ENCODE measurements around the gene GPA33. TPM values are rescaled to one million over a fixed set of nuclear protein-coding genes. Genes with fewer than 3 reads are reported as not detected.

Gene GPA33
- total and polyA plus RNA-seq, 10 donors: 0.07 to 1.4 (median 0.79) TPM

GRCh38 chr1:167057241-167057688, 32.9 kb downstream of the GPA33 start:
- TF ChIP-seq CTCF (IDR thresholded peaks at IDR 0.05 in 8 of 11, conservative IDR thresholded peaks at IDR 0.05 in 3 of 11) (peak in 3 of 11 experiments; percentile 13 to 16 (median 14)), POLR2A (IDR thresholded peaks at IDR 0.05) (no peak)
- Histone ChIP-seq H3K27me3 (replicated peaks in 1 of 7) (no peaks in the 10 kb centered on the region), H3K36me3 (no peaks in the 10 kb centered on the region), H3K27ac (no peak overlapping the region), H3K4me1 (peaks cover 0 to 9% (median 4%) of the 10 kb centered on the region in 6 donors), H3K9me3 (no peaks in the 10 kb centered on the region), H3K4me3 (no peak overlapping the region)
- no peak for DNase-seq
- intact Hi-C loops (cut with DNase I; ENCODE audit: low total_unique reads): no loop called here
- 42 to 74% (median 51%) methylated on average over 3 to 6 of the region's 6 CpGs for WGBS, 5 donors

- H3K36me3 ChIP-seq: no peaks in the 10 kb centered on the region
- no peak overlapping the region for H3K27ac ChIP-seq
- 54 to 81% (median 64%) methylated on average over 10 of the region's 10 CpGs for WGBS, 5 donors
- intact Hi-C loops (cut with DNase I; ENCODE audit: low total_unique reads): no loop called here
- no peaks in the 10 kb centered on the region for H3K27me3 ChIP-seq (replicated peaks in 1 of 7)
- H3K4me3 ChIP-seq: no peak overlapping the region
- TF ChIP-seq CTCF (IDR thresholded peaks at IDR 0.05 in 8 of 11, conservative IDR thresholded peaks at IDR 0.05 in 3 of 11) (no peak), POLR2AphosphoS5 (IDR thresholded peaks at IDR 0.05) (no peak), POLR2A (IDR thresholded peaks at IDR 0.05) (no peak)
- H3K9me3 ChIP-seq: no peaks in the 10 kb centered on the region
- H3K4me1 ChIP-seq: peaks cover 0 to 9% (median 4%) of the 10 kb centered on the region in 6 donors
- no peak for DNase-seq
Observed at GRCh38 chr1:167056529-167057231, 33.5 kb downstream of the GPA33 start.

GRCh38 chr1:167054946-167055630, 35.1 kb downstream of the GPA33 start:
- Histone ChIP-seq H3K9me3 (no peaks in the 10 kb centered on the region), H3K4me1 (peaks cover 0 to 9% (median 4%) of the 10 kb centered on the region in 6 donors), H3K27me3 (replicated peaks in 1 of 7) (no peaks in the 10 kb centered on the region), H3K27ac (no peak overlapping the region), H3K36me3 (no peaks in the 10 kb centered on the region), H3K4me3 (no peak overlapping the region)
- DNase-seq: no peak
- WGBS, 5 donors: 69 to 76% (median 73%) methylated on average over 9 to 14 of the region's 14 CpGs
- TF ChIP-seq POLR2AphosphoS5 (IDR thresholded peaks at IDR 0.05) (no peak), CTCF (IDR thresholded peaks at IDR 0.05 in 8 of 11, conservative IDR thresholded peaks at IDR 0.05 in 3 of 11) (no peak), POLR2A (IDR thresholded peaks at IDR 0.05) (no peak)
- intact Hi-C loops (cut with DNase I; ENCODE audit: low total_unique reads): no loop called here

- no peak for TF ChIP-seq POLR2AphosphoS5 (IDR thresholded peaks at IDR 0.05)
- no peak for TF ChIP-seq CTCF (IDR thresholded peaks at IDR 0.05 in 8 of 11, conservative IDR thresholded peaks at IDR 0.05 in 3 of 11)
- TF ChIP-seq POLR2A (IDR thresholded peaks at IDR 0.05): no peak
Observed at GRCh38 chr1:167054531-167054930, 35.6 kb downstream of the GPA33 start.

More at GRCh38 chr1:167054531-167054930, 35.6 kb downstream of the GPA33 start:
- DNase-seq: no peak
- Histone ChIP-seq H3K36me3 (no peaks in the 10 kb centered on the region), H3K9me3 (no peaks in the 10 kb centered on the region), H3K4me1 (peaks cover 0 to 9% (median 4%) of the 10 kb centered on the region in 6 donors), H3K27me3 (replicated peaks in 1 of 7) (no peaks in the 10 kb centered on the region), H3K4me3 (no peak overlapping the region), H3K27ac (no peak overlapping the region)
- WGBS, 5 donors: 32 to 71% (median 43%) methylated on average over 3 of the region's 3 CpGs; no CpG with 5 or more reads in 1 of the 5 donors
- intact Hi-C loops (cut with DNase I; ENCODE audit: low total_unique reads): no loop called here
